PFSK-1 (cell line): ENCODE results near the gene CNIH2.

ENCODE experiments used
- FOXP2 ChIP-seq: optimal IDR thresholded peaks from 2 replicates; pipeline ENCODE3; 2011; ENCODE audit warnings: borderline replicate concordance, control low read depth, inconsistent platforms; ENCODE audit not compliant: insufficient read depth; ENCODE audit errors: extremely low read length, extremely low read depth
- POLR2AphosphoS5 ChIP-seq: IDR thresholded peaks from 2 replicates; pipeline ENCODE4 v1.6.1; 2012; ENCODE audit warnings: low read depth, mild to moderate bottlenecking, control low read depth, low read length, moderate library complexity

- no peak for TF ChIP-seq FOXP2
- no peak for TF ChIP-seq POLR2AphosphoS5
Measured at GRCh38 chr11:66285250-66285947, 7.4 kb downstream of the CNIH2 start.
